OCI-LY3 (cell line): ENCODE measurements around the gene COL3A1.

Source experiments
- EZH2phosphoT487 ChIP-seq: fragments of 200-600 bp; shearing (Covaris generic); IDR thresholded peaks from 2 replicates; pipeline ENCODE4 v1.6.1; 2018; ENCODE audit warnings: antibody characterized with exemption, mixed run types, low read depth
- TF ChIP-seq, protein P1 (sequence below): fragments of 200-600, 300-600 bp; sonication (generic); IDR thresholded peaks from 2 replicates; pipeline ENCODE4 v1.5.1; 2014; ENCODE audit warnings: antibody characterized with exemption, low read length, low read depth

DNA sequence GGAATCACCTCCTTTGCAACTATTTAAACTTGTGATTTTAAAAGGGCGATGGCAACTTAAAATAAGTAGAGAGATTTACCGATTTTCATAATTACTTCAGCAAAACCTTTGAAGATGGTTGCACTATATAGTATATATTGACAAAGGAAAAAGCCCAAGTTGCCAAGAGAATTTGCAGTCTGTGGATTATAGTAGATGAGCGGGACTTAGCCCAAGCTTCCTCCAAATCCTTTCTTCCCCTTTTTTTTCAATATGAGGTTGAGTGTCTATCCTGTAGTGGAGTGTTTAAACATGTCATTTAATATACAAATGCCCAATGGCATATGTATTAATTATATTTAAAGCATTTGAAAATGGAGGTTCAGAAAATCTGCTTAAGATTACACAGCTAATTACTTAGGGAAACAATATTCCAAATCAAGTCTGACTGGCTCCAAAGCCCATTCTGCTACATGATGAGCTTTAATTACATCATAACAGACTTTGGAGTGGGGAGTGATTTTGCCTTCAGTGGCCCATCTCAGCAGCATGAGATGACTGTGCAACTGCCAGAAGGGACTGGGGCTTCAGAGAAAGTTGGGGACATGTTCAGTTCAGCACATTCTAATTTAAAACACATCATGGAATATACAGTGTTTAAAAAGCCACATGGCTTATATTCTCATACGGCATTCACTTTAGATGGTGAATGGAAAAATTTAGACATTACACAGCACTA lies 73.2 kb downstream of the COL3A1 start:
- TF ChIP-seq, protein P1, sequence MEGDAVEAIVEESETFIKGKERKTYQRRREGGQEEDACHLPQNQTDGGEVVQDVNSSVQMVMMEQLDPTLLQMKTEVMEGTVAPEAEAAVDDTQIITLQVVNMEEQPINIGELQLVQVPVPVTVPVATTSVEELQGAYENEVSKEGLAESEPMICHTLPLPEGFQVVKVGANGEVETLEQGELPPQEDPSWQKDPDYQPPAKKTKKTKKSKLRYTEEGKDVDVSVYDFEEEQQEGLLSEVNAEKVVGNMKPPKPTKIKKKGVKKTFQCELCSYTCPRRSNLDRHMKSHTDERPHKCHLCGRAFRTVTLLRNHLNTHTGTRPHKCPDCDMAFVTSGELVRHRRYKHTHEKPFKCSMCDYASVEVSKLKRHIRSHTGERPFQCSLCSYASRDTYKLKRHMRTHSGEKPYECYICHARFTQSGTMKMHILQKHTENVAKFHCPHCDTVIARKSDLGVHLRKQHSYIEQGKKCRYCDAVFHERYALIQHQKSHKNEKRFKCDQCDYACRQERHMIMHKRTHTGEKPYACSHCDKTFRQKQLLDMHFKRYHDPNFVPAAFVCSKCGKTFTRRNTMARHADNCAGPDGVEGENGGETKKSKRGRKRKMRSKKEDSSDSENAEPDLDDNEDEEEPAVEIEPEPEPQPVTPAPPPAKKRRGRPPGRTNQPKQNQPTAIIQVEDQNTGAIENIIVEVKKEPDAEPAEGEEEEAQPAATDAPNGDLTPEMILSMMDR = no peak
- TF ChIP-seq EZH2phosphoT487 = no peak
